ENCODE measurements around the gene CUL1. TPM values are rescaled to one million over a fixed set of nuclear protein-coding genes. Genes with fewer than 3 reads are reported as not detected.

CUL1 gene
- total RNA-seq, 2 donors from 2014 or later, result 66.6 to 68.6 TPM

GRCh38 chr7:148681821-148682220 is 16.9 kb upstream of the CUL1 start:
- no peak overlapping the region for H3K4me3 Mint-ChIP-seq
- H3K9me3 Mint-ChIP-seq, result peaks cover 6 to 7% of the 10 kb centered on the region in 2 donors
- peaks cover 8% of the 10 kb centered on the region for H3K27me3 Mint-ChIP-seq (ENCODE audit: low read depth)
- DNase-seq, result no peak
- H3K4me1 Mint-ChIP-seq (ENCODE audit: low read depth), result no peaks in the 10 kb centered on the region
- no peak overlapping the region for H3K27ac Mint-ChIP-seq
- H3K36me3 Mint-ChIP-seq (ENCODE audit: insufficient read depth in 2 of 2), result peaks cover 3 to 7% of the 10 kb centered on the region in 2 donors
- ATAC-seq (replicated peaks in 1 of 2), result no peak

- H3K27ac Mint-ChIP-seq, result no peak overlapping the region
- H3K4me1 Mint-ChIP-seq (ENCODE audit: low read depth), result no peaks in the 10 kb centered on the region
- H3K27me3 Mint-ChIP-seq (ENCODE audit: low read depth), result peaks cover 8% of the 10 kb centered on the region
- H3K36me3 Mint-ChIP-seq (ENCODE audit: insufficient read depth in 2 of 2), result peaks cover 3 to 7% of the 10 kb centered on the region in 2 donors
- DNase-seq (no peak), ATAC-seq (replicated peaks in 1 of 2) (no peak)
- H3K4me3 Mint-ChIP-seq, result no peak overlapping the region
- H3K9me3 Mint-ChIP-seq, result peaks cover 6 to 7% of the 10 kb centered on the region in 2 donors
Observed at GRCh38 chr7:148684289-148684830, 14.3 kb upstream of the CUL1 start.

- peaks cover 3 to 4% of the 10 kb centered on the region in 2 donors for H3K9me3 Mint-ChIP-seq
- no peak overlapping the region for H3K4me3 Mint-ChIP-seq
- H3K36me3 Mint-ChIP-seq (ENCODE audit: insufficient read depth in 2 of 2), result peaks cover 0 to 4% of the 10 kb centered on the region in 2 donors
- H3K27me3 Mint-ChIP-seq (ENCODE audit: low read depth), result peaks cover 8% of the 10 kb centered on the region
- DNase-seq (no peak), ATAC-seq (replicated peaks in 1 of 2) (no peak)
- H3K27ac Mint-ChIP-seq, result no peak overlapping the region
- peaks cover 6% of the 10 kb centered on the region for H3K4me1 Mint-ChIP-seq (ENCODE audit: low read depth)
Observed at GRCh38 chr7:148686312-148686937, 12.3 kb upstream of the CUL1 start.

GRCh38 chr7:148687555-148687954 is 11.1 kb upstream of the CUL1 start:
- Mint-ChIP-seq H3K9me3 (no peaks in the 10 kb centered on the region), H3K36me3 (ENCODE audit: insufficient read depth in 2 of 2) (no peaks in the 10 kb centered on the region), H3K27me3 (ENCODE audit: low read depth) (no peaks in the 10 kb centered on the region), H3K4me1 (ENCODE audit: low read depth) (peaks cover 6% of the 10 kb centered on the region), H3K27ac (no peak overlapping the region), H3K4me3 (no peak overlapping the region)
- no peak for DNase-seq
- ATAC-seq (replicated peaks in 1 of 2), result no peak

GRCh38 chr7:148688526-148688925 is 10.2 kb upstream of the CUL1 start:
- Mint-ChIP-seq H3K36me3 (ENCODE audit: insufficient read depth in 2 of 2) (no peaks in the 10 kb centered on the region), H3K4me1 (ENCODE audit: low read depth) (peaks cover 6% of the 10 kb centered on the region), H3K27ac (no peak overlapping the region), H3K9me3 (no peaks in the 10 kb centered on the region), H3K4me3 (no peak overlapping the region), H3K27me3 (ENCODE audit: low read depth) (no peaks in the 10 kb centered on the region)
- ATAC-seq (replicated peaks in 1 of 2) (no peak), DNase-seq (no peak)

GRCh38 chr7:148693651-148694050 is 5.1 kb upstream of the CUL1 start:
- Mint-ChIP-seq H3K27me3 (ENCODE audit: low read depth) (no peaks in the 10 kb centered on the region), H3K27ac (no peak overlapping the region), H3K36me3 (ENCODE audit: insufficient read depth in 2 of 2) (peaks cover 0 to 4% of the 10 kb centered on the region in 2 donors), H3K4me1 (ENCODE audit: low read depth) (peaks cover 36% of the 10 kb centered on the region), H3K9me3 (no peaks in the 10 kb centered on the region), H3K4me3 (no peak overlapping the region)
- DNase-seq, result no peak
- no peak for ATAC-seq (replicated peaks in 1 of 2)

GRCh38 chr7:148694631-148695030 is 4.1 kb upstream of the CUL1 start:
- Mint-ChIP-seq H3K9me3 (no peaks in the 10 kb centered on the region), H3K27me3 (ENCODE audit: low read depth) (no peaks in the 10 kb centered on the region), H3K36me3 (ENCODE audit: insufficient read depth in 2 of 2) (peaks cover 0 to 4% of the 10 kb centered on the region in 2 donors), H3K27ac (no peak overlapping the region), H3K4me3 (no peak overlapping the region), H3K4me1 (ENCODE audit: low read depth) (peaks cover 36% of the 10 kb centered on the region)
- DNase-seq (no peak), ATAC-seq (replicated peaks in 1 of 2) (no peak)

GRCh38 chr7:148695953-148696352 is 2.8 kb upstream of the CUL1 start:
- H3K36me3 Mint-ChIP-seq (ENCODE audit: insufficient read depth in 2 of 2), result peaks cover 6 to 9% of the 10 kb centered on the region in 2 donors
- H3K4me3 Mint-ChIP-seq, result peak overlapping the region; percentile 39 to 58
- peaks cover 41% of the 10 kb centered on the region for H3K4me1 Mint-ChIP-seq (ENCODE audit: low read depth)
- peak overlapping the region; percentile 72 for H3K27ac Mint-ChIP-seq
- no peaks in the 10 kb centered on the region for H3K27me3 Mint-ChIP-seq (ENCODE audit: low read depth)
- DNase-seq (no peak), ATAC-seq (replicated peaks in 1 of 2) (no peak)
- H3K9me3 Mint-ChIP-seq, result no peaks in the 10 kb centered on the region

- peaks cover 48% of the 10 kb centered on the region for H3K4me1 Mint-ChIP-seq (ENCODE audit: low read depth)
- H3K27me3 Mint-ChIP-seq (ENCODE audit: low read depth), result no peaks in the 10 kb centered on the region
- H3K36me3 Mint-ChIP-seq (ENCODE audit: insufficient read depth in 2 of 2), result peaks cover 6 to 9% of the 10 kb centered on the region in 2 donors
- H3K27ac Mint-ChIP-seq, result peak overlapping the region; percentile 72
- H3K9me3 Mint-ChIP-seq, result no peaks in the 10 kb centered on the region
- no peak for DNase-seq
- ATAC-seq (replicated peaks in 1 of 2), result no peak
- peak overlapping the region; percentile 79 to 95 for H3K4me3 Mint-ChIP-seq
Observed at GRCh38 chr7:148696787-148697186, 1.9 kb upstream of the CUL1 start.

GRCh38 chr7:148697256-148698006 is 1.3 kb upstream of the CUL1 start:
- Mint-ChIP-seq H3K4me3 (peak overlapping the region; percentile 79 to 95), H3K4me1 (ENCODE audit: low read depth) (peaks cover 54% of the 10 kb centered on the region), H3K27me3 (ENCODE audit: low read depth) (no peaks in the 10 kb centered on the region), H3K36me3 (ENCODE audit: insufficient read depth in 2 of 2) (peaks cover 6 to 9% of the 10 kb centered on the region in 2 donors), H3K9me3 (no peaks in the 10 kb centered on the region), H3K27ac (peak overlapping the region; percentile 98)
- peak; percentile 69 to 77 for DNase-seq
- peak; percentile 47 to 59 for ATAC-seq (replicated peaks in 1 of 2)

- Mint-ChIP-seq H3K4me3 (peak overlapping the region; percentile 79 to 95), H3K27me3 (ENCODE audit: low read depth) (no peaks in the 10 kb centered on the region), H3K27ac (peak overlapping the region; percentile 98), H3K9me3 (no peaks in the 10 kb centered on the region), H3K36me3 (ENCODE audit: insufficient read depth in 2 of 2) (peaks cover 6 to 9% of the 10 kb centered on the region in 2 donors), H3K4me1 (ENCODE audit: low read depth) (peaks cover 60% of the 10 kb centered on the region)
- ATAC-seq (replicated peaks in 1 of 2) (peak in 1 of 2 donors; percentile 2), DNase-seq (no peak)
Observed at GRCh38 chr7:148698007-148698396, 701 bp upstream of the CUL1 start.

- Mint-ChIP-seq H3K4me1 (ENCODE audit: low read depth) (peaks cover 72% of the 10 kb centered on the region), H3K36me3 (ENCODE audit: insufficient read depth in 2 of 2) (peaks cover 6 to 9% of the 10 kb centered on the region in 2 donors)
Observed at GRCh38 chr7:148699024-148699781, 500 bp downstream of the CUL1 start.

More at GRCh38 chr7:148699024-148699781, 500 bp downstream of the CUL1 start:
- Mint-ChIP-seq H3K9me3 (no peaks in the 10 kb centered on the region), H3K27me3 (ENCODE audit: low read depth) (no peaks in the 10 kb centered on the region), H3K27ac (peak overlapping the region; percentile 75), H3K4me3 (peak overlapping the region; percentile 94 to 95)
- peak; percentile 68 to 71 for DNase-seq
- ATAC-seq (replicated peaks in 1 of 2), result peak; percentile 42 to 51
